ENCODE results near the gene CALU. TPM values are rescaled to one million over a fixed set of nuclear protein-coding genes. Genes with fewer than 3 reads are reported as not detected.

The CALU gene
- 346 and 812 TPM in 2 replicates for polyA plus RNA-seq (2011; rRNA removed)
- 148 and 157 TPM in 2 replicates for polyA minus RNA-seq (2011; rRNA and poly(A)+ RNA removed)

DNA sequence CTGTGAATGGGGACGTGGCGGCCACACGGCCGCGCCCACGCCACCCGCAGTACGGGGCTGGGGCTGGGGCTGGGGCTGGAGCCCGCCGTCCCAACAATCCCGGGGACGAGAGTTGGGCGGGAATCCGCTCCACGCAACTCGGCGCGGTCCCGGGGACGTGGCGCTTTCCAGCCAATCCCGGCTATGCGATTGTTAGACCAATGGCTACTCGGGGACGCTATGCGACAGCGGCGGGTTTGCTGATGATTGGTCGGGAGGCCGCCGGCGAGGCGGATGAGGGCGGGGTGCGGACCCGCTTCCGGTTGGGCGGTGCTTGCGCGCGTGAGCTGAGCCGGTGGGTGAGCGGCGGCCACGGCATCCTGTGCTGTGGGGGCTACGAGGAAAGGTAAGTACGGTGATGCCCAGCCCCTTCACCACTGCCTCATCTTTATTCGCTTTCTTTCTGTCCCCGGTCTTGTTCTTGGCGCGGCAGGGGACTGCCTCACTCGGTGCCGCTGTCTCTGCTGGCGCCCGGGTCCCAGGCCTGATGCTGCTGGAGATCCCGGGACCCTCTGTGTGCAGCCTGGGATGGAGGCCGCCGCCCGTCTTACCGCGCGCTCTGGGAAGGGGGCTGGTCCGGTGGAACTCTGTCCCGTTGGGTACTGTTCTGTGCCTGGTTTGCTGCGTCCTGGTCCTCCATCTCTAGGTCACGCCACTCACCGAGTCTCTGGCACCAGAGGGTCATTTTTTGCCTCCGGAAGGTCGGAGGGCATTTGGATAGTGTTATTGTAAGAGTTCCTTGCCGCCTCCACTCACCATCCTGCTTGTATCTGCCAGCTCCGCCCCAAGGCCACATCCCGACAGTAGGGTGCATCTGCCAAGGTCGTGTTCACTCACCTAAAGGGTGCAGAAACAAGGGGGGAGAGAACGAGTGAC lies at the start of gene CALU:
CALU (plus strand) TSS at position 312 of the 915 bp plus-strand sequence. CDS start 9,225 bp downstream, outside the sequence.
- H3K27me3 ChIP-seq (ENCODE audit: control insufficient read depth, insufficient read depth, low read length), result no peaks in the 10 kb centered on the region
- DNase-seq (ENCODE audit: low read depth), result peak; percentile 84
- H3K36me3 ChIP-seq (ENCODE audit: control insufficient read depth, insufficient read depth, low read length), result no peaks in the 10 kb centered on the region
- H3K4me3 ChIP-seq (ENCODE audit: low read depth, low read length), result peak within 1 kb of the TSS; percentile 81
- ChIA-PET CTCF (interaction anchor here (0.8 to 2.1 kb wide), 6 partner anchors 16 to 144 kb away, joined by 3 to 12 read pairs (median 5); partner anchors contain the start of gene ATP6V1F), POLR2A (interaction anchor here (0.5 to 3.3 kb wide), 9 partner anchors 11 to 731 kb away, joined by 3 to 19 read pairs (median 12); no protein-coding TSS in a partner anchor)
- no peak for TF ChIP-seq CTCF (IDR thresholded peaks at IDR 0.05; ENCODE audit: insufficient read depth, low read depth, low read length)

DNA sequence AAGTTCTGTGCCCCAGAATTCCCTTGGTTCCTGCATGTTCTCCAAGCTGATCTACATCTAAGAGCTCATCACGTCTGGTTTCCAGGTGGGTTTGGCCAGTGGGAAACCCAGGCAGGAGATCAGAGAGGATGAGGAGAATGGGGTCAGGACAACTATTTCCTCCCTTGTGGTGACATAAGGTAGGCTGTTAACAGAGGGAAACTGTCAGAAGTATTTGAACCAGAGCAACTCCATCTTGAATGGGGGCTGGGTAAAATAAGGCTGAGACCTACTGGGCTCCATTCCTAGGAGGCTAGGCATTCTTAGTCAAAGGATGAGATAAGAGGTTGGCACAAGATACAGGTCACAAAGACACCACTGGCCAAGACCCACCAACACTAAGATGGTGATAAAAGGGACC lies 47.9 kb upstream of the CALU start:
- no peak overlapping the region for H3K4me3 ChIP-seq (ENCODE audit: low read depth, low read length)
- ChIA-PET CTCF (no interaction called here), POLR2A (no interaction called here)
- no peak for TF ChIP-seq CTCF (IDR thresholded peaks at IDR 0.05; ENCODE audit: insufficient read depth, low read depth, low read length)
- no peaks in the 10 kb centered on the region for H3K36me3 ChIP-seq (ENCODE audit: control insufficient read depth, insufficient read depth, low read length)
- no peaks in the 10 kb centered on the region for H3K27me3 ChIP-seq (ENCODE audit: control insufficient read depth, insufficient read depth, low read length)
- DNase-seq (ENCODE audit: low read depth), result no peak

DNA sequence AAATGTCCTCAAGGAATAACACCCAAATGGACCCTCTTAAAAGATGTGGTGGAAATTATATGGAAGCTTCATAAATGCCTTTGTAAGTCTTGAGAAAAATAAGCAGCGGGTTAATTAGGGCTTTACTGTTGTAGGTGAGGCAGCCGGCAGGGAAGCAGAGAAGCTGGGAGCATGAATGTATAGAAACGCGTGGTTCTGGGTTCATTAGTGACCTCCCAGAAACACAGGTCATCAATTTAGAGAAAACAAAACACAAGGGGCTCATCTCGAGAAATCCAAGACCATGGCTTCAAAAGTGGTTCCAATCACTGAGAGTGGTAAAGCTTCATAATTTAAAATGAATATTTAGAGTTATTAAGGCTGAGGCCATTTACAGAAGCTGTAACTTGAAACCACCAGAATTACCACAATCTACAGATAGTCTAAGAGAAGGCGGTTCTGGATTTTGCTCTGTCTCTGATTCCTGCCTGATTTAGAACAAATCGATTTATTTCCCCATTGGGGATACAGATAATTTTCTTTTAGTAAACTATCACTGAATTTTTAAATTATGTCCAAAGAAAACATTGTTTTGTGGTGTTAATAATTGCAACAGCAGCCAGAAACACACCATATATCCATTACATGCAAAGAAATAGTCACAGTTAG lies 46.4 kb upstream of the CALU start:
- Histone ChIP-seq H3K36me3 (ENCODE audit: control insufficient read depth, insufficient read depth, low read length) (no peaks in the 10 kb centered on the region), H3K4me3 (ENCODE audit: low read depth, low read length) (no peak overlapping the region), H3K27me3 (ENCODE audit: control insufficient read depth, insufficient read depth, low read length) (no peaks in the 10 kb centered on the region)
- ChIA-PET CTCF (no interaction called here), POLR2A (no interaction called here)
- no peak for TF ChIP-seq CTCF (IDR thresholded peaks at IDR 0.05; ENCODE audit: insufficient read depth, low read depth, low read length)
- DNase-seq (ENCODE audit: low read depth), result no peak

DNA sequence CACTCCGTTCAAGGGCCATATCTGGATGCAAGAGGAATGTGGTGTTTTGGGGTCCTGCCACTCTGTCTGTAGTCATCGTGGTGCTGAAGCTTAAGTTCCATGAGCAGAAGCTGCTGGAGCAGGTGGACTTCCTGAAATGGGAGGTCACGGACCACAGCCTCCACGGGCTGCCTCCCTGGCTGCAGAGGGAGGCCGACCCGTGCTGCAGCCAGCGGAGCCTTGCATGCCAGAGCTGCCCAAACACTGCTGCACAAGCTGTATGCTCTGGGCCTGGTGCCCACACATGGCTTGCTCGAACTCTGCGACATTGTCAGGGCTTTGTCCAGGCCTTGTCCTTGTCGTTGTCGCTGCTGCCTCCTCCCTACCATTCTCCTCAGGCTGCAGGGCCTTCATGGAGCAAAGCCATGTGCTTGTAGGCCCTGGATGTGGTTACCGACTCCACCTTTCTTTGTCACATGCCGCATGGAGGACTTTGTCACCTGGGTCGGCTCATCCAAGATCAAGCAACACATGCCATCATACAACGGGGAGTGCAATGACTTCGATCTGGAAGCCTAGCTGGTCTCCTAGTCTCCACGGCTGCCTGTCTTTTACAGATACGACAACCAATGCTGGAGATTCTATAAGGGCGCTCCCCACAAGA lies 45.7 kb upstream of the CALU start:
- Histone ChIP-seq H3K4me3 (ENCODE audit: low read depth, low read length) (no peak overlapping the region), H3K27me3 (ENCODE audit: control insufficient read depth, insufficient read depth, low read length) (no peaks in the 10 kb centered on the region), H3K36me3 (ENCODE audit: control insufficient read depth, insufficient read depth, low read length) (no peaks in the 10 kb centered on the region)
- no peak for TF ChIP-seq CTCF (IDR thresholded peaks at IDR 0.05; ENCODE audit: insufficient read depth, low read depth, low read length)
- ChIA-PET POLR2A (no interaction called here), CTCF (no interaction called here)
- DNase-seq (ENCODE audit: low read depth), result no peak

GRCh38 chr7:128694738-128695137 lies 44.4 kb upstream of the CALU start:
- POLR2A ChIA-PET, result no interaction called here
- Histone ChIP-seq H3K4me3 (ENCODE audit: low read depth, low read length) (no peak overlapping the region), H3K27me3 (ENCODE audit: control insufficient read depth, insufficient read depth, low read length) (no peaks in the 10 kb centered on the region), H3K36me3 (ENCODE audit: control insufficient read depth, insufficient read depth, low read length) (no peaks in the 10 kb centered on the region)
- CTCF ChIA-PET, result no interaction called here
- DNase-seq (ENCODE audit: low read depth), result no peak
- TF ChIP-seq CTCF (IDR thresholded peaks at IDR 0.05; ENCODE audit: insufficient read depth, low read depth, low read length), result no peak
